ENCODE measurements around the gene CDC42BPG.
"Not testable (repeated sequence)": the region's sequence is repeated elsewhere in the genome, so short reads cannot be mapped to it uniquely, and the experiment has no call there.

The CDC42BPG gene

GRCh38 chr11:64834031-64834722, 10.3 kb downstream of the CDC42BPG start:
- no peak for DNase-seq

DNA sequence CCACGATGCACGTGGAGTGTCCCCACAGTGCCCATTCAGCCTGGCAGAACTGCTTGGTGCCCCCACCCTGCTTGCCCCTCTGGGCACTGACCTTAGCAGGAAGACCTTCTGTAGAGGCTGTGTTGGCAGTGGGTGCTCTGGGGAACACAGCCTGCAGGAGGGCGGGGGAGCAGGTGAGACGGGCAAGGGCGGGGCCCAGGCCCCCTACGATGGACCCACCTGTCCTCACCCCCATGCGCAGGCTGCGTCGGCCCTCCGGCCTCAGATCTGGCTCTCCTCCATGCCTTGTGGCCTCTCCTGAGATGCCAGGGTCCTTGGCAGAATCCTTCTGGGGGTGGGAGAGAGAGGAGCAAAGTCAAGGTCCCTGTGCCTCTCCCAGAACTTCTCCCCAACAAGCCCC, 10.9 kb downstream of the CDC42BPG start:
- no peak for DNase-seq

DNA sequence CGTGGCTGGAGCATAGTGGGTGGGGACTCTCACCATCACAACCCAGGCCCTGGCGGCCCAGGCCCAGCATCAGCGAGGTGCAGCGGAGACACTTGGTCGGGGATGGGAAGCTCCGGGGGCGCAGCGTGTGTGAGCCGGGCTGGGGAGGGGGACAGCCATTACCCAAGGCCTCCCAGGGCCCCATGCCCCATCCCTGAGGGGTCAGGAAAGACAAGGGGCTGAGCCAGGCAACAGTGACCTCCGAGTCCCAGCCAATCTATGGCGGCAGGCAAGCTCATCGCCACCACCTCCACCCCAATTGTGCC, 11.3 kb downstream of the CDC42BPG start:
- no peak for DNase-seq

- no peak for DNase-seq
Measured at GRCh38 chr11:64832467-64833197, 11.8 kb downstream of the CDC42BPG start.

DNA sequence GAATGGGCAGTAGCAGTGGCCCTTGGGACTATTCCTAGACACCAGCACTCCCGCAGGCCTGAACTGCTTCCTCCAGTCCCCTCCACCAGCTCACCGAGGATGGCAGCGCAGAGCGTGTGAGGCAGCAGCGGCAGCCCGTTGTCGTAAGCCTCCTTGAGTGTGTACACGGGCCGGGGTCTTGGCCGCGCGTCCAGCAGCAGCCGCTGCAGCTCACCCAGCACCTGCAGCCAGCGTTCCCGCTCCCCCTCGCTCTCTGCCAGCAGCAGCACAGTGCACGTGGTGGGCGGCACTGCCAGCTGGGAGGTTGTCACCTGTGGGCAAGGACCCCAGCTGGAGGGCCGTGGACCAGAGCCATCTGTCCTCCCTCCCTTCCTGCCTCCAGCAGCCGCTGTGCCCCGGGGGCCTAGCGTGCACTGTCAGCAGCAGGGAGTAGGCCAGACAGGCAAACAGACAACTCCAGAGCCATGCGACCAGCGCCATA, 13.0 kb downstream of the CDC42BPG start:
- DNase-seq = no peak

- DNase-seq = no peak
Measured at GRCh38 chr11:64829536-64830251, 14.8 kb downstream of the CDC42BPG start.

DNA sequence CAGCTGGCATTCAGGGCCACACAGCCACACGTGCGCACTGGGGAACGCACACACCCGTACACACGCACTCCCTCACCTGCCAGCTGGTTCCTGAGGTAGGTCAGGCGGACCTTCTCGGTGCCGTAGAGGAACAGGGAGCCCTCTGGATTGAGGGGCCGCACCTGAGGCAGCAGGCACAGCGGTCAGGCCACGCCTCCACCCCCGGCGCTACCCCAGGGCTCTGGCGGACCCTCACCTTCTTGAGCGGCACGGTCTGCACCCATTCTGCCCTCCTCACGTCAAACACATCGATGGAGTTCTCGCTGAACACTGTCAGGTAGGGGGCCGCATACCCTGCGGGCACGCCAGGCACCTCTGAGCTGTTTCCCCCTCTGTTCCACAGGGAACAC, 17.0 kb downstream of the CDC42BPG start:
- DNase-seq = no peak

DNA sequence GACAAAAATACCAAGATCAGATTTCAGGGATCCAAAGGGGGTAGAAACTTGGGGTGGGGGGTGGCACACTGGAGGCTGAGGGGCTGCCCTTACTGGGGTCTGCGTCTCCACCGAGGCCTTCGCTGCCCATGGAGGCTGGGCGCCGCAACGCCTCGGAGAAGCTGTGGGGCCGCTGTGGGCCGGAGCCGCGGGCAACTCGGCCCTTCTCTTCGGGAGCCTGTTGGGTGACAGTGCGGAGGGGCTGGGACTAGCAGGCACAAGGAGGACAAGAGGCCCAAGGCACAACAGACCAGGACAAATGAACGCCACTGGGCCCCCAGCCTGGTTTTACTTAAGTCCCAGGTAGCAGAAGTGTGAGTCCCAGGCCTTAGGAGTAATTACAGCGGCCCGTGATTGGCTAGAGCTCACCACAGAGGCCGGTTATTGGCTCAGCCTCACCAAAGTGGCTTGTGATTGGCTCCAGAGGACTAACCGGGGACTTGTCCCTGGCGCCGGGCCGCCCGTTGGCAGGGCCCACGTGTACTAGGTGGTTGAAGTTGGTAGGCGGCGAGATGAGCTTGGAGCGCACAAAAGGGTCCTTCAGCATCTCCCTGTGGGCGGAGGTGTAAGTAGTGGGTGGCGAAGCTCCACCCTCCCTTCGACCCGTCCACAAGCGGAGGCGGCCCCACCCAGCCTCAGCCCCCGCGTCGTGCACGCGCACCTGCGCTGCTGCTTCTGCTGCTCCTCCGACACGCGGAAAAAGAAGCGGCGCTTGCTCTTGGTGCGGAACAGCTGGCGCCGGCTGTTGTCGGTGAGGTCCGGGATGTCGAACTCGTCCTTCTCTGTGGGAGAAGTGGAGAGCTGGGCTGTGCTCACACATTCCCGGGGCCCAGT, 17.6 kb downstream of the CDC42BPG start:
- no peak for DNase-seq

DNA sequence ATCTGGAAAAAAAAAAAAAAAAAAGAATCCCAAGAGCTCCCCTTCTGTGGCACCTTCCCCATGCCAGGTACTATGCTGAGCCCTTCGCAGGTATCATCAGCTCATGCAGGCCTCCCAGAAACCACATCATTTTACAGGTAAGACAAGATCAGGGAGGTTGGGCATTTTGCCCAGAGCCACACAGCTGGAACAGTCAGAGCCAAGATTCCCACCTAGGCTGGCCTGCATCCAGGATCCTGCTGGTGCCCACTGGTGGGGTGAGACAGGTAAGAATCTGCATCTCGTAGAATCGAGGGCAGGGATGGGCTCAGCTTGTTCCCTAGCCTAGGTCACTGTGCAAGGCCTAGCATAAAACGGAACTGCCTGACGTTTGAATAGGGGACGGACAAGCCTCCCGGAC, 18.4 kb downstream of the CDC42BPG start:
- no peak for DNase-seq

- DNase-seq = no peak
Measured at GRCh38 chr11:64823568-64824119, 20.8 kb downstream of the CDC42BPG start.

DNA sequence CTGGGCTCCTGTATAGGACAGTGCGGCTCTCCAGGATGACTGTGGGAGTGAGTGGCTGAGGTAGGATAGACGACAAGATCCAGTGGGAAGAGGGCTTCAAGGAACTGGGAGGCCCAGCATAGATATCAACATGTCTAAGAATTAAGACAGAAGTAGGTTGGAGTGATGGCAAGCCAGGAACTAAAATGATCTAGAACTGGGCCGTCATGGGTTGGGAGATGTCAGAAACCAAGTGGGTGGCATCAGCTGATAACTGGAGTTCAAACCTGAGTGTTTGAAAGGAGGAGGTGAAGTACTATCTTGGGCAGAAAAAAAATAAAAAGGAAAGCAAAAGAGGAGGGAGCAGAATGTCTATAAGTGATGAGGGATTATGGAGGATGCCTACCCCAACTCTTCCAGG, 27.0 kb downstream of the CDC42BPG start:
- no peak for DNase-seq

GRCh38 chr11:64815433-64815832, 29.0 kb downstream of the CDC42BPG start:
- DNase-seq = not testable (repeated sequence)

DNA sequence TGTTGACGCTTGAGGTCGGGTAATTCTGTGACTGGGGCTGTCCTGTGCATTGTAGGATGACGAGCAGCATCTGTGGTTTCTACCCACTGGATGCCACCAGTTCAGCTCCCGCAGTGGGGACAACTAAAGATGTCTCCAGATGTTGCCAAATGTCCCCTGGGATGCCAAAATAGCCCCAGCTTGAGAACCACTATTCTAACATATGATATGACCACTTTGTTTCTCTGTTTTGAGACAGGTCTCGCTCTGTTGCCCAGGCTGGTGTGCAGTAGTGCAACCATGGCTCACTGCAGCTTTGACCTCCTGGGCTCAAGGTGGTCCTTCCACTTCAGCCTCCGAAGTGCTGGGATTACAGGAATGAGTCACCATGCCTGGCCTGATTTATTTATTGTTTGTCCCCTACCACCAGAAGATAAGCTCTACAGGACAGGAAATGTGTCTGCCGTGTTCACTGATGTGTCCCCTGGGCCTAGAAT, 29.7 kb downstream of the CDC42BPG start:
- DNase-seq = no peak

GRCh38 chr11:64813826-64814225, 30.6 kb downstream of the CDC42BPG start:
- DNase-seq = no peak

DNA sequence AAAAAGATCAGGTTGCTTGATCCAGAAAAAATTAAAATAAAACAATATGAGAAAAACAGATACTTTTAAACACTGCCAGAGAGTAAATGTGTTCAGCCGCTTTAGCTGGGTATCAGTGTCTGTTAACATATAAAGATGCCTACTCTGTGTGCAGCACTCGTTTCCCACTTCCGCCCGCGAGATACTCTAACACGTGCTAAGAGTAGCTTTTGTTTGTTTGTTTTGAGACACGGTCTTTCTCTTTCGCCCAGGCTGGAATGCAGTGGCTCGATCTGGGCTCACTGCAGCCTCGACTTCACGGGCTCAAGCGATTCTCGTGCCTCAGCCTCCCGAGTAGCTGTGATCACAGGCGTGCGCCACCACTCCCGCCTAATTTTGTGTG, 33.6 kb downstream of the CDC42BPG start:
- DNase-seq = no peak

GRCh38 chr11:64810271-64810890, 34.1 kb downstream of the CDC42BPG start, which contains the start of gene MEN1:
Gene MEN1 (minus strand): TSS chr11:64810551. CDS start chr11:64810109, 442 bp downstream.
- DNase-seq = peak; percentile 93

DNA sequence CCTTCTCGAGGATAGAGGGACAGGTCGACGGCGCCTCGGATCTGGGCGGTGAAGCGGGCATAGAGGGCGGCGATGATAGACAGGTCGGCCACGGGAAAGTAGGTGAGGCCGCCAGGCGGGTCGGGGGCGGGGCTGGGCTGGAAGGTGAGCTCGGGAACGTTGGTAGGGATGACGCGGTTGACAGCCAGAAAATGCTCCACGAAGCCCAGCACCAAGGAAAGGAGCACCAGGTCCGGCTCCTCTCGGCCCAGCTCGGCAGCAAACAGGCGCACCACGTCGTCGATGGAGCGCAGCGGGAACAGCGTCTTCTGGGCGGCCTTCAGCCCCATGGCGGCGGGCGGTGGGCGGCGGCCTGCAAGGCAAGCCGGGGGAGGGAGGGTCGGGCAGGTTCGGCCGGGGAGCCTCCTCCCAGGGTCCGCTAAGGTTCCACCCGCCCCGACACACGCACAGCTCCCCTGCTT, 34.6 kb downstream of the CDC42BPG start:
- peak; percentile 38 for DNase-seq

GRCh38 chr11:64805481-64805880, 39.0 kb downstream of the CDC42BPG start:
- DNase-seq = no peak

- no peak for DNase-seq
Measured at GRCh38 chr11:64804346-64805210, 39.9 kb downstream of the CDC42BPG start.

GRCh38 chr11:64803846-64804345, 40.6 kb downstream of the CDC42BPG start:
- no peak for DNase-seq
